Hematopoietic multipotent progenitor cell treated with erythropoietin and hydrocortisone succinate and interleukin-3 and kit ligand, for 17 days (in vitro differentiated cells): ENCODE measurements around the gene HDAC11.
"Not testable (repeated sequence)": the region's sequence is repeated elsewhere in the genome, so short reads cannot be mapped to it uniquely, and the experiment has no call there.

Experiments used
- DNase-seq: peaks from one replicate; pipeline ENCODE4 v3.0.0-alpha.2; 2015; ENCODE audit warnings: low spot score

The HDAC11 gene

DNA sequence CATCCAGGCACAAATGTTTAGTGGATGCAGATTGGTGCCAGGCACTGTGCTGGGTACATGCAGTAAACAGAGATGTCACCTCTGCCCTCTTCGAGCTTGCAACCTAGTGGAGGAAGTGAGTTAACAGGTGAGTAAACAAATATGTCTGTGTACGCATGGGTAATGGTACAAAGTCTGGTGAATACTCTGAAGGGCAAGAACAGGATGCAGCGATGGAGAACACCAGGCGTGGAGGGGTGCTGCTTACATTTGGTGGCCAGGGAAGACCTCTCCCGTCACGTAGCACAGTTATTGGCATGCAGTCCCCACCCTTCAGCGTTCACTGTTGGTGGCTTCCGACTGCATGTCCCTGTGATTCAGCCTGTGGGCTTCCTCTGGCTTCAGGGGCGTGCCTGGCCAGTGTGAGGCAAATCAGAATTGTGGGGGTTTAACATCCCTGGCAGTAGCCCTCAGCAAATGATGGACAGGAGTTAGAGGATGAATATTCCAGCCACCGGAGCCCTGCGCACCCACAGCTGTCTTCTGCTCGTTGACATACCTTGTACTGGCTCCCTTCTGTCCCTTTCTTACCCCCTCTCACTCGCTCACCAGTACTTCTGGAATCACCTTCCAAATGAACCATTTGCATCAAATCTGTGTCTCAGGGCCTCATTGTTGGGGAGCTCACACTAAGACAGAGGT is 9.1 kb upstream of the HDAC11 start:
- no peak for DNase-seq

DNA sequence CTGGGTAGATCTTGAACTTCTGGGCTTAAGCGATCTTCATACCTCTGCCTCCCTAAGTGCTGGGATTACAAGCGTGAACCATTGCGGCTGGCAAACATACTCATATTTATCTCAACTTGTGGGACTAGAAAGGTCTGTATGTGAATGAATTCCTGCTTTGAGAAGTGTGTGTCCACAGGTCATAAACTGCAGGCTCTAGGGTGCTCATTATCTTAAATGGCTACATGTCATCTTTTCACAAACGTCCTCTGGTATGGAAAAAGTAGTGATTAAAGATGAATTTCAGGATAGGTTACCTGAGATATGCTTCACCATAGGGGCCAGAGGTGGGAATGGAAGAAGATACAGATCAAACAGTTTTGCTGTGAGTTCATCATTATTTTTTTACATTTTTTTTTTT is 7.8 kb upstream of the HDAC11 start:
- no peak for DNase-seq

DNA sequence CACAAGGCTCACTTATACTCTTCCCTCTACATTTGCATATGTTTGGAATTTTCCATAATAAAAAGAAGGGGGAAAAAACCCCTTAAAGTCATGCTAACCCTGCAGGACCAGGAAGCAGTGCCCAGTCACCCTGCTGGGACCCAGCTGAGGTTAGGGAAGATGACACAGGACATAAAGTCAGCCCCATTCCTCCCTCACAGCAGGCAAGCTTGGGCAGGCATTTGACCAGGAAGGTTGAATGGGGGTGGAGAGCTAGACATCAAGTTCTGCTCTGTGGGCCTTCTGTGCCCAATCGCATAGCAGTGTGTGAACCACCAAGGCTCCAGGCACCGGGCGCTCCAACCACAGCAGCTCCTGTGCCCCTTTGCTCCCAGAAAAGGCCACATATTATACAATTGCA is 7.1 kb upstream of the HDAC11 start:
- DNase-seq = no peak

DNA sequence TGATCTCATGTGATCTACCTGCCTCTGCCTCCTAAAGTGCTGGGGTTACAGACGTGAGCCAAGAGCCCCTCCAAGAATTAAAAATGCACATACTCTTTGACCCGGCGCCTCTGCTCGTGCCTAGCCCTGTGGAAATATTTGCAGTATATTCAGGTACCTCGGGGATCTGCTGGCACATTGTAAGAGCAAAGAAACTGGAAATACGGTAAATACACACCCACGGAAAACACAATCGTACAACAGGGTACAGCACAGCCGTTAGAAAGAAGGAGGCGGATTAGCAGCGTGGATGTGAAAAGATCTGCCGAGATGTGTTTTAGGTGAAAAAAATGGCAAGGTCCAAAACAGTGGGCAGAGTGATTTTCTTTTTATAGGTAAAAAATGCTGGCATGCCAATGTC is 6.1 kb upstream of the HDAC11 start:
- no peak for DNase-seq

DNA sequence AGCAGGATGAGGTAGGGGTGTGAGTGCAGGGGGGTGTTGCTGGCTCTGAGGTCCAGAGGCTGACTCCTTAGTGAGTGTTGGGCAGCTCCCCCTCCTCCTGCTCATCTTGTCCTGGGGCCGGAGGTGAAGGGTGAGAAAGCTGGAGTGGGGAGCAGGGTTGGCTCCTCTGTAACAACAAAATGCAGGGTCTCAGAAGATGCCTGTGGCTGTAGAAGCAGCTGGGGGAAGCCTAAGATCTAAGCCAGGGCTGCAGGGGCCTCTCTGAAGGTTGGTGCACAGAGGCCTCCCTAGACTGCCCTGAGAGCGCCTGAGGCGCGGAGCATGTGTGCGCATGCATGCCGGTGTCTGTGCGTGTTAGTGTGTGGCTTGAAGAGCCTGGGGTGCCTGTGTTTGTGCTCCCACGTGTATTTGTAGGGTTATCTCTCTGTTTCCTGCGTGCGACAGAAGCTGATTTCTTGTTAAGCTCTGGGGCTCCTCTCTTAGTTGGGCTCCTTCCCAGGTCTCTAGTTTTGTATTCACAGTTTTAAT is 5.3 kb upstream of the HDAC11 start:
- no peak for DNase-seq

DNA sequence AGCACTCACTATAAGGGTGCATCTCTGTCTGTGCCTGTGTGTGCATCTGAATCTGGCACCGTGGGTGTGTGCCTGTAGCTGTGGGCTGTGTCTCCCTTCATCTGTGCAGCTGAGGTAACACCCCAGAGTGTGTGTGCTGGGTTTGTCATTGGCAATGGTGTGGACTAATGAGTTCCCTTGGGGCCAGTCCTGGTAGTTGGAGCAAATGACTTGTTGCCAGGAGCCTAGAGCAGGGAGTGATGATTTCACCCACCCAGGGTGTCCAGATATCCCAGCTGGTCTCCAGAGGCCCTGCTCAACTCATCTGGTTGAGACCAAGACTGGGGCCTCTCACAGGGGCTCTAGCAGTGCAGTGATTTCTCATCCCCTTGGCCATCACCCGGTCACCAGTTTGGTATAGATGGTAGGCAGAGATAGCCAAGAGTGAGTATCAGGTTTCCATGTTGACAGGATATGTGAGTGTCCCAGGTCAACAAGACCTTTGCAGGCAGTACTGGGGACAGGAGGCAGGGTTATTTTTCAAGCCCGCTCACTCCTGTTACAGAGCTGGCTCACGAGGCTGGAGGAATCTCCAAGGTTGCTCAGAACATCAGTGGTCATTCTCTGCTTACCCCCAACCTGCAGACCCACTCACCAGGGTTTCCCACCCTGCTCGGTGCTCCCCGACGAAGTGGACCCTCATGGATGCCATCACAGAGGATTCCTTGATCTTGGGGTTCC is 4.1 kb upstream of the HDAC11 start:
- no peak for DNase-seq

DNA sequence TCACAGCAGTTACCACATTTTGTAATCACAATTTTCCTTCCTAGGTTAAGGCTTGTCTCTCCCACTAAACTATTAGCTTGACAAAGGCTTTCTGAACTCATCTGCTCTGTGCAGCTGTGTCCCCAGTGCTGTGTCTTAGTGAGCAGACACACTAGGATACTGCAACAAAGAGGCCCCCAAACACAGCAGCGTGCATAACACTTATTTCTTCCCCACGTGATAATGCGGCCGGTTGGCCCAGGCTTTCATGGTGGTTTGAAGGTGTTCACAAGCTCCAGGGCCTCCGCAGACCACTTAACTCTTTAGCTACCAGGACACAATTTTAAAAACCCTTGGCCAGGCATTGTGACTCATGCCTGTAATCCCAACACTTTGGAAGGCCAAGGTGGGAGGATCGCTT is 2.2 kb upstream of the HDAC11 start:
- DNase-seq = no peak

DNA sequence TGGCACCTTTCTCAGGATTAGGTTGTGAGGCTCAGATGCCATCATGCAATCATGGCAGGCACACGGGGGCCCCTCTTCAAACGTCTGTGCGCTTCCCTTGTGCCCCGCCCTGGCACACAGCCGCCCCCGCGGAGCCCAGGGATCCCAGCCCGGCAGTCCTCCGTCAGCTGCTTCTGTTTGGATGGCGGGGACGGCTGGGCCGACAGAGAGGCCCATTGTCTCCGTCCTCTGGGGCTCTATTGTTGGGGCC is 849 bp upstream of the HDAC11 start:
- DNase-seq = no peak

DNA sequence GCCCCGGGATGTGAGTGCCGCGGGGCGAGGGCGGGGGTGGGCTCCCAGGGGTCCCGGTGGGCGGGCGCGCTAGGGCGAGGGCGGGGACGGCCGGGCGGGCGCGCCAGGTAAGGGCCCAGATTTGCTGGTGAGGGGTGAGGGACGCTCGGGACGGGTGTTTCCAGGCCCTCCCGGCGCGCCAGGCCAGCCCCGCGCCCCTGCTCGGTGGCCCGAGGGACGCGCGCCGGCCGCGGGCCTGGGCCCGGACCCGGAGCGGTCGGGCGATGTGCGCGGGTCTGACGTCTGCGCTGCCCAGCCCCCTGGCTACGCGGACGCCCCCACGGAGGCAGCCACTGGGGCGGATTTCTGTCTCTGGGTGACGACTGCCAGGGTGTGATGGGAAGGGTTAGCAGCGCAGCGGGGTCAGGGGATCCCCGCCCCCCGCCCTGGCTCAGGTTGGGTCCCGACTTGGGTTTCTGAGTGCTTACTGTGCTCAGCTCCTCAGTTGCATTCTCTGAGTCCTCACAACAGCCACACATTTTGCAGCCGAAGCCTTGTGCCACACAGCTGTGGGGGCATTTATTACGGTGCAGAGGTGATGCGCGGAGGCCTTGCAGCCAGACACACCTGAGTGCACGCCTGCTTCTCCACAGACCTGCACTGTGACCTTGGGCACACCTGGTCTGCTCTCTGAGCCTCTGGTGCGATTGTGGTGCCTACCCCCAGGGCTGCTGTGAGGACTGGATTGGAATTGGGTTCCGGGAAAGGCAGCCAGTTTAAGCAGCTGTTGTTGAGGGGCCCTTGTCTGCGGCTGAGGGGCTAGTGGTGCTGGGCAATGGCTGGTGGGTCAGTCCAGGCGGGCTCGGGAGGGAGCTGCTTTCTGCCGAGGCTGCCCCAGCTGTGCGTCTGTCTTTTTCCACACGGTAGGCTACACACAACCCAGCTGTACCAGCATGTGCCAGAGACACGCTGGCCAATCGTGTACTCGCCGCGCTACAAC is 523 bp downstream of the HDAC11 start:
- no peak for DNase-seq

DNA sequence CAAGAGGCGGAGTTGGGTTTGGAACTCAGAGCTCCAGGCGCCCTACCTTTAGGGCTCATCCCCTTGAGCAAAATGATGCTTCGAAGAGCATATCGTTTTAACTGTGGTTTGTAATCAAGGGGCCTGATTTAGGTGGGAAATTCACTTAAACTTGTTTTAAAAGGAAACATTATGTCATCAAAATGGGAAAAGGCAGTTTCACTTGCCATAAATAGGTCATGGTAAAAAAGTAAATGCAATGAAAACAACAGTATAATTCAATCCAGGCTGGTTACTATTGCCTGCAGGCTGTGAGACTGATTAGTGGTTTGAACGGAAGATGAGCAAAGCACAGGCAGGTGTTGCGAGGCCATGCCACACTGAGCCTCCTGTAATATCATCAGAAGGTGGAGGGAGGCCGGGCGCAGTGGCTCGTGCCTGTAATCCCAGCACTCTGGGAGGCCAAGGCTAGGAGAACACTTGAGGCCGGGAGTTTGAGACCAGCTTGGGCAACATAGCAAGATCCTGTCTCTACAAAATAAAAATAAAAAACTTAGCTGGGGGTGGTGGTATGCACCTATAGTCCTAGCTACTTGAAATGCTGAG is 2.1 kb downstream of the HDAC11 start:
- DNase-seq = no peak

DNA sequence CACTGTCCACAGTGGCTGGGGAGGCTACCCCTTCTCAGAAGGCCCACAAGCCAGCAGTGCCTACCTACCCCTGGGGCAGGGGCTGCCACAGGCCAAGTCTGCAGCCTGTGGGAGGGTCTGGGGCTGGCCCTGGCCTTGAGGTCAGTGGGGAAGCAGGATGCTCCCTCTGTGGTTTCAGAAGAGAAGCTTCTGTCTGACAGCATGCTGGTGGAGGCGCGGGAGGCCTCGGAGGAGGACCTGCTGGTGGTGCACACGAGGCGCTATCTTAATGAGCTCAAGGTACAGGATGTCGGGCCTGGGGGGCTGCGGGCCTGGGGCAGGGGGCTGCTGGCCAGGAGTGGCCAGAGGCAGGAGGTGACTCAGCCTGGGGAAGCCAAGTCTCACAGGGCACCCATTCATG is 3.2 kb downstream of the HDAC11 start:
- no peak for DNase-seq

DNA sequence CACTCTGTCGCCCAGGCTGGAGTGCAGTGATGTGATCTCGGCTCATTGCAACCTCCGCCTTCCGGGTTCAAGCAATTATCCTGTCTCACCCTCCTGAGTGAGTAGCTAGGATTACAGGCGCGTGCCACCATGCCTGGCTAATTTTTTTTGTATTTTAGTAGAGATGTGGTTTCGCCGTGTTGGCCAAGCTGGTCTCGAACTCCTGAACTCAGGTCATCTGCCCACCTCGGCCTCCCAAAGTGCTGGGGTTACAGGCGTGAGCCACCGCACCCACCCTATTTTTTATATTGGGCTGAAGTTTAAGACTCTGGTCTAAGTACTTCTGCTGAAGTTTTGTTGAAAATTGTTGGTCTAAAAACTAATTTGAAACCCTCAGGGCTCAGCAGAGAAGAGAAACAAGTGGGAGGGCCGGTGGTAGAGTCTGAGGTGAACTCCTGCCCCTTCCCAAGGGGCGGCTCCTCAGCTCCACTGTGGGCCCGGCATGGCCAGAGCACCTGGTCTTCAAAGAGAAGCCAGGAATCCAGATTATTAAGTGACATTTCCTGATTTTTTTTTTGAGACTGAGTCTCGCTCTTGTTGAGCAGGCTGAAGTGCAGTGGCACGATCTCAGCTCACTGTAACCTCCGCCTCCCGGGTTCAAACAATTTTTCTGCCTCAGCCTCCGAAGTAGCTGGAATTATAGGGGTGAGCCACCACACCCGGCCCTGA is 4.0 kb downstream of the HDAC11 start:
- no peak for DNase-seq

DNA sequence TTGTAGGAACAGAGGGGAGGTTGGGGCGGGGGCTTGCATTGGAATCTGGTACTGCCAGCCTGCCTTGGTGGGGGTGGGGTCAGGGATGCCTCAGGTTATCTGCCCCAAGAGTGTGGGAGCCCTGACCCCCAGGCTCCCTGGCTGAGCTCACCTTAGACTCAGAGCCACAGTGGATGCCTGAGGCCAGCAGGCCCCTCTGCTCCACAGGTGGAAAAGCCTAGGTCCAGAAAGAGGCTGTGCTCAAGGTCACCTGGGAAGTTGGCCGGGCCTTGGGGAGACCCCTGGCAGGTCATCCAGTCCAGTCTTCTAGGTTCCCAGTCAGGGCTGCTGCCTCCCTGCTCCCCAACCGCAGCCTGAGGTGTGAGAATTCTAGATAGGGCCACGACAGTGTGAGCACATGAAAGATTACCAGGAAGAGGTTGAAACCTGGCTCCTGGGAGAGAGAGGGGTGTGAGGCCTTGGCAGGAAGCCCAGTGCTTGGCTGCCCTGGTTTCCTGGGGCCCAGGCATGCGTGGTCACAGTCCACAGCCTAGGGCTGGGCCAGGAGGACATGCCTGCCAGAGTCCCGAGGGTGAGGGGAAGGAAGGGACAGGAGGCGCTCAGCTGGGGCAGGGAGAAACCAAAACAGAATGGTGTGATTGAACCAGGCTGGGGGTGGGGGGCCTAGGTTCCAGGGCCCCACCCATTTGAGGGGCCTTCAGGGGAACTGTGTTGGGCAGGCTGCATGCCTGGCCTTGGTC is 4.9 kb downstream of the HDAC11 start:
- DNase-seq = peak; percentile 83

DNA sequence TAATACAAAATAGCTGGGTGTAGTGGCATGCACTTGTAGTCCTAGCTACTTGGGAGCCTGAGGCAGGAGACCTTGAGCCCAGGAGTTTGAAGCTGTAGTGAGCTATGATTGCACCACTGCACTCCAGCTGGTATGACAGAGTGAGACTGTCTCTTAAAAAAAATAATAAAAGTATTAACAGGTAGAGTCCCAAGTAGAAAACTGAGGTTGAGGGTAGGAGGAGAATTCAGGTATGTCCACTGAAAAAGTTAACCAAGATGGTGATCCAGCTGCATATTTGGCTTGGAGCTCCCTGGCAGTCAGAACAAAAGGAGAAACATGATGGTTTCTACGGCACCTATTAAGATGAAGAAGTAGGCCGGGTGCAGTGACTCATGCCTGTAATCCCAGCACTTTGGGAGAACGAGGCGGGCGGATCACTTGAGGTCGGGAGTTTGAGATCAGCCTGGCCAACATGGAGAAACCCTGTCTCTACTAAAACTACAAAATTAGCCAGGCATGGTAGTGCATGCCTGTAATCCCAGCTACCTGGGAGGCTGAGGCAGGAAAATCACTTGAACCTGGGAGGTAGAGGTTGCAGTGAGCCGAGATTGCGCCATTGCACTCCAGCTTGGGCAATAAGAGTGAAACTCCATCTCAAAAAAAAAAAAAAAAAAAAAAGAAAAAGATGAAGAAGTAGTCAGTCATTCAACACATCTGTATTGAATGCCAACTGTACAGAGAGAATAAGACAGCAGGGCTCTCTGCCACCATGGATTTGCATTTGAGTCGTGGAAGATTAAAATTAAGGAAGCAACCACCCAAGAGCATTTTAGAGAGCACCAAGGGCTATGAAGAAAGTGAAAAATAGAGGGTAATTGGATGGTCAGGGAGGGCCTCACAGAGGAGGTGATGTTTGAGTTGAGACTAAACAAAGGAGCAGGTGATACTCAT is 5.8 kb downstream of the HDAC11 start:
- not testable (repeated sequence) for DNase-seq

DNA sequence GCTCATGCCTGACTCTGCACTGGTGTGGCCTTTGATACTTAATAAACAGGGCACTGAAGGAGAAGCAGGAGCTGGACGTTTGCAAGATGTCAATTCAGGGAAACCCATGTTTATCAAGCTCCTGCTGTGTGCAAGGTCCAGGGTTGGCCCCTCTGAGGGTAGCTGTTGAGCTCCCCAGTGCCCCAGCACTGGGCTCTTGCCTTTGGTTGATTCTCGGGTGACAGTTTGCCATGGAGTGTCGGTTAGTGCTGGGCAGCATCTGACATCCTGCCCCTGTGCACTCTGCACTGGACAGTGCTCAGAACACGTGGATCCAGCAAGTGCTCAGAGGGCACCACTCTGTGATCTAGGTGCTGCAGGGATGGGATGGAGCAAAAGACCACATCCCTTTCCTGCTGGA is 7.3 kb downstream of the HDAC11 start:
- no peak for DNase-seq

DNA sequence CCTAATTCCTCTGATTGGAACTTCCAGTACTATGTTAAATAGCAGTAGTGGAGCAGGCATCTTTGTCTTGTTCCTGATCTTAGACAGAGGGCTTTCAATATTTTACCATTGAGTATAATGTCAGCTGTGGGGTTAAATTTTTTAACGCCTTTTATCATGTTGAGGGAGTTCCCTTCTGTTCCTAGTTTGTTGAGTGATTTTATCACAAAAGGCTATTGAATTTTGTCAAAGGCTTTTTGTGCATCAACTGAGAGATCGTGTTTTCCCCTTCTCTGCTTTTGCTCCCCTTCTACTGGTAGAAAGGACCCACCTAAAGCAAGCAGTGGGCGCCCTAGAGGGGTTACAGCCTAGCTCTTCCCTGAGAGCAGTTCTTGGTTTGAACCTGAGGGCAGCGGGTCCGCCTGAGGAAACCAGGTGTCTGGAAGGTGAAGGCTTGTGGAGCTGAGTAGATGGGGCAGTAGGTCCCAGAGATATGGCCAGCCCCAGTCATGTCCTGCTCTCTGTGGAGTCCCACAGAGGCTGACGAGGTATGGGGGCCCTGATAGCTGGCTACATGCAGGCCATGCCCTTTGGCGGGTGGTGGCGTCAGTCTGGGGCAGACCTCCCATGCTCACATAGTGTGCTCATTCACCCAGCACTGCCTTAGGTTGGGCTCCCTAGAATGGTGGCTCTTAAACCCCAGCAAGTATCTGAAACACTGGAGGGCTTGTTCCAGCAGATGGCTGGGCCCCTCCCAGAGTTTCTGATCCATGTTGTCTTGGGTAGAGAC is 11.3 kb downstream of the HDAC11 start:
- no peak for DNase-seq

DNA sequence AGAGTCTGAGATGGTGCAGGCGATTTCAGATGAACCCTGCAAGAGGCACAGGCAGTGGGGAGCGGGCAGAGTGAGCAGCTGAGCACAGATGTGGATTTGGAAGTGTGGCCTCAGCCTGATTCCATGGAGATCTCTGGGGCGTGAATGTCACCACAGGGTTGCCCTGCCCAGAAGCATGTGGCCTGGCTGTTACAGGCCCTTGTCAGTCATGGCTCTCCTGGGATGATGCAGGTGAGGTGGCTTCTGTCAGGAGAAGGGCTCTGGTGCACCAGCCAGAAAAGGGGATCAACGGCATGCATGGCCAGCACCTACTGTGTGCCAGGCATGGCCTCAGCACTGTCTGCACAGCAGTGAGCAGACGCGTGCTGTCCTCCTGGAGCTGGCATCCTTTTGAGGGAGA is 11.9 kb downstream of the HDAC11 start:
- no peak for DNase-seq

DNA sequence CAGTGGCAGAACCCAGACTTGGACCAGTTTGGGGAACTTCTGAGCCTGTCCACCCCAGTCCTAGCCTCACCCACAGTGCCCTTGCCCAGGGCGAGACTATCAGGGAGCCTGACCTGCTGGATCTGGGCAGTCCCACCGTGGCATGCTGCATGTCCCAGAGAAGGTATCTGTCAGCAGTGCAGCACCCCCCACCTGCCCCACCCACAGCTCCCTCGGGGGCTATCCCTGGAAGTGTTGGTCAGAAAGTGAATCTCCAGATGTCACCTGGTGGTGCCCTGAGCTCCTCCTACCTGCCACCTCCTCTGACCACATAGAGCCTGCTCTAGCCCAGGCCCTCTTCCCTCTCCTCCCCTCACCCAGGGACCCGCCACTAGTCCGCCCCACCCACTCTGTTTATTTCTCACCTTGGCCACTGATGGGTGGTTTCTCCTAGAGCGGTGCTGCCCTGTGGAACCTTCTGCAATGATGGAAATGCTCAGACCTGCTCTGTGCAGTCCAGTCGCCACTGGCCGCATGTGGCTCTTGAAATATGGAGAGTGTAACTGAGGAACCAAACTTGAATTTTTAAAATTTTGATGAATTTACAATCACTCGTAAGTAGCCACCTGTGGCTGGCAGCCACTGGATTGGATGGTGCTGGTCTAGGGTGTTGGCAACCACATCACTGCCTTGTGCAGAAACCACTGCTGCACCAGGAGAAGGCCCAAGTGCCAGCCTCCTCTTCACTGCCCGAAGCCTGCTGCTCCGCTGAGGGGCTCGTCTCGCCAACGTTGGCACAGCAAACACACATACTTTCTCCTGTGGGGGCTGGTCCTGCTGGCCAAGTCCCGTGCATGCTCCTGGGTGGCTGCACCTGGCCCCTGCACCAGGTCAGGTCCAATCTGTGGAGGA is 13.1 kb downstream of the HDAC11 start:
- no peak for DNase-seq
